Measurements from ENCODE around the gene WASHC2C.
"Not testable (repeated sequence)": the region's sequence is repeated elsewhere in the genome, so short reads cannot be mapped to it uniquely, and the experiment has no call there.

Gene WASHC2C

GRCh38 chr10:45726703-45727420, at the start of gene WASHC2C:
Gene WASHC2C, plus strand, starts transcription at chr10:45727266. Its CDS starts 52 bp downstream, at chr10:45727318.
- DNase-seq: peak; percentile 91 to 100 (median 94)

GRCh38 chr10:45678467-45678866, 48.6 kb upstream of the WASHC2C start:
- DNase-seq: not testable (repeated sequence)

GRCh38 chr10:45710200-45710796, 16.8 kb upstream of the WASHC2C start:
- not testable (repeated sequence) for DNase-seq

- not testable (repeated sequence) for DNase-seq
These were observed 15.8 kb upstream of the WASHC2C start for GRCh38 chr10:45711223-45711622.

GRCh38 chr10:45717053-45717452, 10.0 kb upstream of the WASHC2C start:
- DNase-seq: not testable (repeated sequence)

GRCh38 chr10:45717642-45718041, 9.4 kb upstream of the WASHC2C start:
- DNase-seq: not testable (repeated sequence)

- not testable (repeated sequence) for DNase-seq
These were observed 5.6 kb upstream of the WASHC2C start for GRCh38 chr10:45721503-45721902.

DNA sequence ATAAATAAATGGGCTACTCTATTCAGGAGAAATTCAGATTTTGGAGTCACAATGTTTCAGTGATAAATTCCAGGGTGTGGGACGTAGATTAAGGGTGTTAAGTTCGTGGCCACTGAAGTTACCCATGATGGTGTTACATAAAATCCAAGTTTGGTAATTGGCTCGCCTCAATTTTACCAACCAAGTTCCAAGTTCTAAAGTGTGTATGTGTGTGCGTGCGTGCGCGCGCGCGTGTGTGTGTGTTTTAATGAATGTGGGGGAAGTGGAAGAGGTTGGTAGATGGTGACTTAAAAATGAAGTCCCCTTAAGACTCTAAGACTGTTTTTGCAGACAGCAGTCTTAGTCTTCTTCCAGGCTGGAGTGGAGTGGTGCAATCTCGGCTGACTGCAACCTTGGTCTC, 3.2 kb upstream of the WASHC2C start:
- DNase-seq: not testable (repeated sequence)

DNA sequence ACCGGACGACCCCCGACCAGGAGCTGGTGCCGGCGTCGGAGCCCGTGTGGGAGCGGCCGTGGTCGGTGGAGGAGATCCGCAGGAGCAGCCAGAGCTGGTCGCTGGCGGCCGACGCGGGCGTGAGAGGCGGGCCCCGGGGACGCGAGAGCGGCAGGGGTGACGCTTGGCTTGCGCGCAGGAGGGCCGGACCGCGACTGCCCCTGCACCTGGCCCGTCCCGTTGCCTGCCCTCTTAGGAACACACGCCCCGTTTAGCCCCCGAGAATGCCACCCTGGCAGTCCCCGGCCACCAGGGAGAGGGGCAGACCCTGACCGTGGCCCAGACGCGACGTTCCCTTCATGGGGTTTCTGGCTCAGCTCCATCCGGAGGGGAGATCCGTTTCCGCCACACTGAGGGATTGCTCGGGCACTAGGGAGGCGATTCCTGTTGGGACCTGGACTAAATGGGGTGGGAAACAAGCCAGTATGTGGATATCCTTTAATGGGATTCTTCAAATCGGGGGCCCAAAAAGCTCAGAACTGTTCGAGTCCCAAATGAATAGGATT, 427 bp downstream of the WASHC2C start:
- not testable (repeated sequence) for DNase-seq

- not testable (repeated sequence) for DNase-seq
These were observed 7.4 kb downstream of the WASHC2C start for GRCh38 chr10:45734449-45734848.

GRCh38 chr10:45734867-45735266, 7.8 kb downstream of the WASHC2C start:
- peak in 2 of 6 experiments; percentile 14 to 17 for DNase-seq

GRCh38 chr10:45741559-45741958, 14.5 kb downstream of the WASHC2C start:
- not testable (repeated sequence) for DNase-seq

GRCh38 chr10:45742014-45742413, 14.9 kb downstream of the WASHC2C start:
- DNase-seq: not testable (repeated sequence)

DNA sequence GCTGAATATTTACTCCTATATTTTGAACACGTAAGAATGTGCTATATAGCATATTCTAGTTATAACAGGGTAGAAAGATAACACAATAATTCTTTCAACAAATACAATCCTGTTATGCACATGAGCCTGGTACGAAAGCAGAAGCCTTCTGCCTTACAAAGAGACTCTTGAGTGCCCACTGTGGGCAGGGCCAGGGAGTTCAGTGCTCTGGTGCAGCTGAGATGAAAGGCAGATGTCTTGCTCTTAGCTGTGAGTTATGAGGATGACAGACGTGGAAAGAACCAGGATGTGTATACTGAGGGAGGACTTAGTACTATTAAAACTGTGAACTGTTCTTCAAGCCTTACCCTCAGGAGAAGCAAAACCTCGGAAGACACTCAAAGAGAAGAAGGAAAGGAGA, 24.1 kb downstream of the WASHC2C start:
- DNase-seq: not testable (repeated sequence)

- not testable (repeated sequence) for DNase-seq
These were observed 25.1 kb downstream of the WASHC2C start for GRCh38 chr10:45752210-45752609.

DNA sequence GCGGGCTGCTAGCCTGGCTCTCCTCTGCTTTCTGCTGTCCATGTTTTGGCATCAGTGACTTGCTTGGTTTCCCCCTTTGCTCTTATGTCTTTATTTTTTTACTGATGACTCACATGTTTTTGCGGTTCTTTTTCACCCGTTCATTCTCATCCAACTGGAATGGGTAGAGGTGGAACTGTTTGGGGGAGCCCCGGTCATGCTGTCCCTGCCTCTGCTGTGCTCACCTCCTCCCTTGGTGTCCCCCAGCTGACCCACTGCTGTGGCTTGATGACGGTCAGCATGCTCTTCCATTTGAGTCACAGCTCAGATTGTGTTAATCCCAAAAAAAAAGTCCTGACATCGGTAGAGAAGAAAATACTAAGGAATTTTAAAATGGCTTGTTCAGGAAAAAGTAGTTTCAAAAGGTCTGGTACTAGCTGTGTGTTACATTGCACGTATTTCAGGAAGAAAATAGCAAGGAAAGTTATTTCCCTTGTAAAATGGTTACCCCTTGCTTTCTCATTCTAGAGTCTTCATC, 27.0 kb downstream of the WASHC2C start:
- not testable (repeated sequence) for DNase-seq

GRCh38 chr10:45755083-45755482, 28.0 kb downstream of the WASHC2C start:
- not testable (repeated sequence) for DNase-seq

GRCh38 chr10:45756065-45756464, 29.0 kb downstream of the WASHC2C start:
- DNase-seq: not testable (repeated sequence)

DNA sequence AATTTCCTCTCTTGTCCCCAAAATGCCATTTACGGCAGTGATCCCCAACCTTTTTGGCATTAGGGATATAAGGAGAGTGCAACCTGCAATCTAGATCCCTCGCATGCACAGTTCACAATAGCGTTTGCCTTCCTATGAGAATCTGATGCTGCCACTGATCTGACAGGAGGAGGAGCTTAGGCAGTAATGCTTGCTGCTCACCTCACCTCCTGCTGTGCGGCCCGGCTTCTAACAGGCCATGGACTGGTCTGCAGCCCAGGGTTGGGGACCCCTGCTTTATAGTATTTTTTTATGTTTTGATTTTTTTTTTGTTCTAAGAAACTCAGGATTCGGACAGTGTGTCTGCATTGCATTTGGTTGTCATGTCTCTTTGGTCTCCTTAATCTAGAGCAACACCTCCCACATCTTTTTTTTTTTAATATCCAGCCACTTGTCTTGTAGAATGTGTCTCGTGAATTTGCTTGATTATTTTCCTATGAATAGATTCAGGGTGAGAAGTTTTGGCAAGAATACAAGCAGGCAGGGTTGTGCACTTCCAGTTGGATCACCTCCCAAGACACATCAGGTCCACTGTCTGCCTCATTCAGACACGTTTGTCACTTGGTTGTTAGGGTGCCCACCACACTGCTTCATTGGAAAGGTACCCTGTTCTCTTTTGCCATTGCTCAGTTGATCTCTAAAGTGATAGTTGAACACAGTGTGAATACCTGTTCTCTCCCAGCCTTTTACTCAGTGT, 30.8 kb downstream of the WASHC2C start:
- DNase-seq: not testable (repeated sequence)

DNA sequence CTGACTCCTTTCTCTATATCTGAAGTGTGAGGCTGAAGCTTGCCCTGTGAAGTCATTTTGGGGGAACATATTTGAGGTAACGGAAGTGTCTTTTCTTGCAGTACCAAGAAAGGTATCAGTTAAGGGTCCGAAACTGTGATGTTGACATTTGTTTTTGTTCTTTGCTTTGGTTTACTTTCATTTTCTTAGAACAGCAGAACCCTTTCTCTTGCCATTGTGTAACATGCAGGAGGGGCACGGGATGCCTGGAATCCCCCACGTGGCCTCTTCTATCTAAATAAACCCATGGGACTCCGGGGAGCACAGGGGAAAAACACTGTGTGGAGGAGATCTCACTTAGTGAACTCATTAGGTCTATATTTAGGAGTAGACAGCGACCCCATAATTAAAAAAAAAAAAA, 34.6 kb downstream of the WASHC2C start:
- not testable (repeated sequence) for DNase-seq

DNA sequence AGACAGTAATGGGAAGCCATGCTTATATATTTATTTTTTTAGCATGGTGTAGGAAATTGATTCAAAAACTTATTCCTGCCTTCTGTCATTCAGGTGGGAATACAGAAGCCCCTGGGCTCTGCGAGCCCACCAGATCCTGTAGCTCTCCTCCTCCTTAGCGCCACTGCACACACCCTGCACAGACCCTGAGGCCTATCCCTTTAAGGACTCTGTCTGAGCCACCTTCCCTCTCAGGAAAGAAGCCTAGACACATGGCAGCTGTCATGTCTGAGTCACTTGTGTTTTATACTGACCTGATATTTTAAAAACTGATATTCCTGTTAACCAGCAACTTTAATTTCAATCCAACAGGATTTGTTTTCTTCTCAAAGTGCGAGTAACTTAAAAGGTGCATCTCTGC, 36.0 kb downstream of the WASHC2C start:
- not testable (repeated sequence) for DNase-seq

DNA sequence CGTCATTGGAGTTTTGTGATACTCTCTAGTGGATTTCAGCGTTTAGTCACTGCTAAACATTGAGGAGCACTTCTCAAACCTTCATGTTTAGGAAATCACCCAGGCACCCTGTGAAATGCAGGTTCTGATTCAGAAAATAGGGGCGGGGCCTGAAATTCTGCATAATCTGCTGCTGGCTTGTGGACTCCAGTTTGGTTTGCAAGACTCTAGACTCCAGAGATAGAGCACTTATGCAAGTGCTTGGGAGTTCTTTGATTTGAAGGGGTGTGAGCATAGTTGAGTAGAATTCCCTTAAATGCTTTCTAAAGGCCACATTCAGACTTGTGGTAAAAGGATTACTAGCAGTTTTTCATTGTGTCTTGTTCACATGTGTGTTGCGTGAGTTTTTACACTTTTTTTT, 41.3 kb downstream of the WASHC2C start:
- not testable (repeated sequence) for DNase-seq

Measured in stimulated activated naive CD4-positive, alpha-beta T cell (primary cell).